Measurements from ENCODE around the gene SEC23B.

Gene SEC23B

DNA sequence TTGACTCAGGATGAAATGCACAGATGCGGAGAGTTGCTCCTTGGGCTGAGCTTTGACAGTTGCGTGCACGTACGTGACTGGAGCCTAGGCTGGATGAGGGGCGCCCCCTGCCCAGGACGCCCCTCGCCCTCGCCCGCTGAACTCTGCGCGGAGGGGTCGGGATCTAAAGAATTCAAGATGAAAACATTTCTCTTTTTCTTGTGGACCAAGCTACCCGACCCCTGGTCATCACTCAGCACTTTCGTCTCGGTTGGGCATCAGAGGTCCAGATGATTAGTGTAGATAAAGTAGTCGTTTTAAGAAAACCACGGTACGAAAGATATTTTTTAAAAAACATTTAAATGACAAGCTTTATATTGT is 80.8 kb downstream of the SEC23B start:
- DNase-seq (ENCODE audit: low read depth) = no peak

DNA sequence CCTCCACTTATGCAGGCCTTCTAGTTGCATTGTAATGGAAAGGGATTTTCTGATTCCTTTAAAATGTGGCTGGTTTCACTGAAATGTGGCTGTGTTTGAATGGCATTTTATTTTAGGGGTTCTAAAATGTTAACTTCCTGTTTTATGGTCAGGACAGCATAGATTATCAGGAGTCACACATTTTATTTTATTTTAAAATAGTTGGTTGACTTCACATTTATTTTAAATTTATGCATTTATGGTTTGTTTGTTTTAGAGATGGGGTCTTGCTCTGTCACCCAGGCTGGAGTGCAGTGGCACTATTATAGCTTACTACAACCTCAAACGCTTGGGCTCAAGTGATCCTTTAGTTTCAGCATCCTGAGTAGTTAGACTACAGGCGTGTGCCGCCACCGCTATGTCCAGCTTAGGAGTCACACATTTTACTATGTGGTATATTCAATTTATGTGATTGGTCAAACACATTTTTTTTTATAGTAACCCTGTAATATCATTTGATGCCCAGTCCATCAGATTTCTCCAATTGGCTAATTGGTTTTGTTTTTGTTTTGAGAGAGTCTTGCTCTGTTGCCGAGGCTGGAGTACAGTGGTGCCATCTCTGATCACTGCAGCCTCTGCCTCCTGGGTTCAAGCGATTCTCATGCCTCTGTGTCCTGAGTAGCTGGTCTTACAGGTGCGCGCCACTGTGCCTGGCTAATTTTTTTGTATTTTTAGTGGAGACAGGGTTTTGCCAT is 82.4 kb downstream of the SEC23B start:
- DNase-seq (ENCODE audit: low read depth) = no peak

DNA sequence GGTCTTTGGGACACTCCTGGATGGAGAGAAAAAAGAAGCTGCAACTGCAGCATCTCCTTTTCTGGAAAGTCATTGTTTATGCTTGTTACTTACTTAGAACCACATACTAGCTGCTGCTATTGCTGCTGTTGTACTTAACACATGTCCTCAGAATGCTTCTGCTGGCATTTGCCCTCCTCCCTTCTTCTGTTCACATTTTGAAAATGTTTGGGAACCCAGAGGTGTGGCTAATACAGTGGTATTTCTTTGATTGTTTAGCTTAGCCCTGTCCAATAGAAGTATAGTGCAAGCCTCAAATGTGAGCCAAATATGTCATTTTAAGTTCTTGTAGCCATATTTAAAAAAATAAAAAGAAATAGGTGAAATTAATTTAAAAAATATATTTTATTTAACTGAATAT is 88.5 kb downstream of the SEC23B start:
- no peak for DNase-seq (ENCODE audit: low read depth)

DNA sequence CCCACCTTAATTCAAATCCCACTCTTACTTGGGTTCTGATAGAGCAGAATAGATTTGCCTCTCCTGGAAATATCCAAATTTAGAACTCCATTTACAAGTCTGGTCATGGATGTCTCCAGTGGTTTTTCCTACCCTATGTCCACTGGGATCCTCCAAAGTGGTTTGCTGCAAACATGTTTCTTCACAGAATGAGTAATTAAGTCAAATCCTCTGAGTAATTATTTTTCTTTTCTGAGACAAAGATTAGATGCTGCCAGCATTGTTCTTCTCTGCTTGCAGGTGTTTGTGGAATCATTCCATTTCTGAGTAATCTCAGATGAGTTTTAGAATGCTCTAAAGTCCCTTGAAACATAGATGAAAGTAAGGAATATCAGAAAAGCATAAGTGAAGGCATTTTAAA is 102.0 kb downstream of the SEC23B start:
- no peak for DNase-seq (ENCODE audit: low read depth)

All from T-helper 22 cell (primary cell).